Non-pigmented ciliary epithelial cell (primary cell): ENCODE measurements around the gene EML6.

Experiments used
- DNase-seq: peaks from one replicate; pipeline ENCODE4 v3.0.0-alpha.2; 2010; ENCODE audit warnings: low read depth

Gene EML6

GRCh38 chr2:54880428-54880827, 157.0 kb downstream of the EML6 start:
- no peak for DNase-seq

DNA sequence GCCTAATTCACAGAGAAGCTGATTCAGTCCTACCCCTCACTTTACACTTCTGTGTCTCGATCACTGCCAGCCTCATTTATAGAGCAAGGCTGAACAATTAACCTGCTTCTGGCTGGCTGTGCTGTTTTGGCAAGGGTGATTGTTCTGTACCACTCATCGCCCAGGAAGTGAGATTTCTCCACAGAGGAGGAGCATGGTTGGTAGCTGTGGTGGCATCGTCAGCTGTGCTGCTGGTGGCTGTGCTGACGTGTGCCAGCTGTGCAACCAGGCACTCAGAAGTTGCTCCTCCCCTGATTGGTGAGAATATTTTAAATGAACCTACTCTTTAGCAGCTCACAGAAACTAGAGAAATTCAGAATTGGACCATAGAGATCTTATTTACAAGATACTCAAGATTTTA, 158.3 kb downstream of the EML6 start:
- no peak for DNase-seq

GRCh38 chr2:54885891-54886290, 162.4 kb downstream of the EML6 start:
- no peak for DNase-seq

GRCh38 chr2:54887850-54888545, 164.5 kb downstream of the EML6 start:
- DNase-seq = no peak

- DNase-seq = no peak
Measured at GRCh38 chr2:54889053-54889452, 165.6 kb downstream of the EML6 start.

DNA sequence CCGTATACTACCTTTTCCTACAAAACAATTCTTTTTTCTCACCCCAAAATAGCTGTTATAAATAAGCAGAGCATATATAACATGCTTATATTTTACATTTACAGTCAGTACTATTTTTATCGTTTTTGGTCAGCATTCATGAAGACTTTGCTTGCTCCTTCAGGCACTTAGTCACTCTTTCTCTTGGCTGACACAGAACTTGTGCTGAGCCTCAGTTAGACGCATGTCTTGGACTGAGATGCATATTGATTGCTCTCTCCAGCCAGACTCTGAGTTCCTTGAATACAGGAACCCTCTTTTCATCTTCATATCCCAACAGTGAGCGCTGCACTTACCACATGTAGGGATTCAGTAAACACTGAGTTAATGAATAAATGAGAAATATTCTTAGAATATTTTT, 168.4 kb downstream of the EML6 start:
- DNase-seq = no peak

GRCh38 chr2:54894467-54894866, 171.0 kb downstream of the EML6 start:
- no peak for DNase-seq

GRCh38 chr2:54895730-54896129, 172.3 kb downstream of the EML6 start:
- no peak for DNase-seq

DNA sequence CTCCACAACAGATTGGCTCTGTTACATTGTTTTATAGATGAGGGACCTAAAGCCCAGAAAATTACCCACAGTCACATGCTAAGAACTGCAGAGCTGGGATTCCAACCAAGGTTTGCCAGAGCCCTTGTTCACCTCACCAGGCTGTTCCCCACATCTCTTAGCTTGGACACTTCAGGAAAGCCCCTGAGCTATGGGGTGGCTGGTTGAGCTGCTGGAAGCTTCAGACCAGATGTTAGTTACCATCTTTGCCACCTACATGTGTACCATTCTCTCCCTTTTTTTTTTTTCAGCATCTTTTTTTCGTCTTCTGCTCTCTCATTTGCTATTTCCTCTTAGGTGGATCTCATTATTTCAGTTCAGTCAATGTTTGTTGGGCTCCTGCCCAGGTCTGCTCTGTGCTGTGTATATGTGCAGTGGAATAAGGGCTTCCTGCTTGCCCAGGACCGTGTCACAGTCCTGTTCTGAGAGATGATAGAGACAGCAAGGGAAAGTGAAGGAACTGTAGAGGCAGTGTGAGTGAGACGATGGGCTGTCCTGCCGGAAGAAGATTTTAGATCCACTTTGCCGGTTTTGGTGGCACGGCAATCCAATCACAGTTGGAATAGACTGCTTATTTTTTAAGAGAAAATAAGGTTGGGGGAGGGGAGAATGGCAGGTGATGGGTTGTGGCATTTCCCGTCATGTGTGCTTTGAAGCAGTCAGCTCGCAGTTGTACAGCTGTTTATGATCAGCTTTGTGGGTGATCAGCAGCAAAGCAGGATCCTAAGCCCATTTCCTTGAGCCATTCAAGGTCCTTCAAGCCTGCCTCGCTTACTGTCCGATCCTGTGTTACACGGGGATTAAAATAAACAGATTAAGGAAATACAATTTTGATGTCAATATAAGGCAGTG, 174.2 kb downstream of the EML6 start:
- DNase-seq = no peak

- no peak for DNase-seq
Measured at GRCh38 chr2:54898456-54899226, 175.2 kb downstream of the EML6 start.

GRCh38 chr2:54899576-54900200, 176.2 kb downstream of the EML6 start:
- peak; percentile 22 for DNase-seq

- no peak for DNase-seq
Measured at GRCh38 chr2:54901224-54901986, 177.9 kb downstream of the EML6 start.

DNA sequence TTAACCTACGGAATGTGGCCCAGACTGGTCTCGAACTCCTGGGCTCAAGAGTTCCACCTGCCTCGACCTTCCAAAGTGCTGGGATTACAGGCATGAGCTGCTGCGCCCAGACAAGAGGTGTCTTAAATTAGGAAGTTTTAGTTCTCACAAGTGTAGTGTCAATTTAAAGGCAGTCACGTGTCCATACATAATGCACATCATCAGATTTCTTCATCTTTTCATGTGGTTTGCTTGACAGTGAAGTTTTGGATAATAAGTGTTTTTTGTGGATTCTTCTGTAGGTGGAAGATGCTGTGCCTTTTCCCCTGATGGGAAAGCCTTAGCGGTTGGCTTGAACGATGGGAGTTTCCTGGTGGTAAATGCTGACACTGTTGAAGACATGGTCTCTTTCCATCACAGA, 179.3 kb downstream of the EML6 start:
- no peak for DNase-seq

- DNase-seq = peak; percentile 96
Measured at GRCh38 chr2:54903736-54904554, 180.5 kb downstream of the EML6 start.

DNA sequence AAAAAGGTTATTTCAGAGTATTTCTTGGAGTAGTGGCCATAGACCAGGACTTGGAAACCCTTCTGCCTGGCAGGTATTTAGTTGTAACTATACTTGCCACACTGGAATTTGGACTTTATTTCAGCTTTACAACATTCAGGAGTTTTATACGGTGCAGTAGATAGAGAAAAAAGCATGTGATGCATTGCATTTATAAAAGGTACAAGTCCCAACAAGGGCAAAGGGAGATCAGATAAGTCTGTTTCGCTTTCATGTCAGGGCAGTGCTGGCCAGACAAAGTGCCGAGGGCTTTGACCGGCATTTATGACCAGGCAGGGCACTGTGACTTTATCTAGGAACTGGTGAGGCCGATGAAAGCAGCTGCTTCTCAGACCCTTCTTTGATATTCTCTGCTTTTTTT, 181.4 kb downstream of the EML6 start:
- DNase-seq = no peak

DNA sequence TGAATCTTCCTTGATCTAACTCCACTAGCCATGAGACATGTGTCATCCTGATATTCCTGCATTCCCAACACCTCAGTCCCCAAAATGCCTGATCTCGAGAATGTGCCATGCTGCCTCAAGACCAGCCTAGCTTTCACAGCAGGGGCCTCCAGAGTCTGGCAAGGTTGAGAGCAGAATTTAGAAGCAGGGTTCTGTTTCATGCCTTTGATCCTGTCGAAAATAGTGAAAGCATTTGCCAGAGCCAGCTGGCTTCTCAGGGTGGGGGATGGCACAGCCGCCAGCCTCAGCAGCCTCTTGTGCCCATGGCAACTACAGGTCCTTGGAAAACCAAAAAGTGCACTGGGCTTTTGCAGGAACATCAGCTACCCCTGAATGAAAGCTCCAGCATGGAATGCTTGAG, 183.3 kb downstream of the EML6 start:
- no peak for DNase-seq

- no peak for DNase-seq
Measured at GRCh38 chr2:54907663-54908062, 184.2 kb downstream of the EML6 start.

DNA sequence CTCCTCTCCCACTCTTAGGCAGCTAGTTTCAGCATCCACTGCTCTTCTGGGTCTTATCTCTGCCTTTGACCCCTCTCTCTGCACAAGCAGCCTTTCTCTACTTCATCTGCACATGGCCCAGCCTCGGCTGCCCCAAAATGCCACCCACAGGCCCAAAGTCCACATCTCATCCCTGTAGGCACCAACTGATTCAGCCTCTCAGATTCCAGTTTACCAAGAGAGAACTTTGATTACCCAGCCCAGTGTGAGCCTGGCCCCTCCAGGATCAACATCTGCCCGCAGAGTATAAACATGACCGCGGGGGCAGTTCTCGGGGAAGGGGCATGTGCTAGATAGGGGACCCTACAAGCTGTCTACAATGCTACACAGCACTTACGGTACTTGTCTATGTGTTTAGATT, 185.1 kb downstream of the EML6 start:
- no peak for DNase-seq

GRCh38 chr2:54909001-54909400, 185.5 kb downstream of the EML6 start:
- DNase-seq = no peak

GRCh38 chr2:54912305-54912704, 188.8 kb downstream of the EML6 start:
- no peak for DNase-seq

DNA sequence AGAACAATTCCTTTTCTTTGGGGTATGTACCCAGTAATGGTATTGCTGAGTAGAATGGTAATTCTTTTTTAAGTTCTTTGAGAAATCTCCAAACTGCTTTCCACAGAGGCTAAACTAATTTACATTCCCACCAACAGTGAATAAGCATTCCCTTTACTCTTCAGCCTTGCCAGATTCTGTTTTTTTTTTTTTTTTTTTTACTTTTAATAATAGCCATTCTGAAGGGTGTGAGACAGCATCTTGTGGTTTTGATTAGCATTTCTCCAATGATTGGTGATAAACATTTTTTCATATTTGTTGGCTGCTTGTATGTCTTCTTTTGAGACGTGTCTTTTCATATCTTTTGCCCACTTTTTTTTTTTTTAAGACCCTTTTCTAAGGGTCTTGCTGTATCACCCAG, 189.4 kb downstream of the EML6 start:
- no peak for DNase-seq
